Neural progenitor cell (in vitro differentiated cells): Measurements from ENCODE around the gene PACSIN3. TPM values are rescaled to one million over a fixed set of nuclear protein-coding genes. Genes with fewer than 3 reads are reported as not detected.

Experiments
- DNase-seq: peaks from one replicate; pipeline ENCODE4 v3.0.0-alpha.2; 2016; ENCODE audit warnings: low spot score
- H2AFZ ChIP-seq: fragments of 200-600 bp; sonication (generic); replicated peaks from 2 replicates; pipeline ENCODE4 v1.6.1; 2016; ENCODE audit warnings: antibody characterized with exemption
- H3F3A ChIP-seq: fragments of 200-600 bp; sonication (generic); 2 replicates; pipeline ENCODE4 v1.6.1; 2016; ENCODE audit warnings: antibody characterized with exemption, low read depth
- H3K27ac ChIP-seq: fragments of 200-600 bp; sonication (generic); 2 replicates; pipeline ENCODE4 v1.5.1; 2016; ENCODE audit warnings: mild to moderate bottlenecking
- H3K27me3 ChIP-seq: fragments of 200-600 bp; sonication (generic); 2 replicates; pipeline ENCODE4 v1.6.1; 2016; ENCODE audit warnings: mild to moderate bottlenecking, moderate library complexity
- H3K36me3 ChIP-seq: fragments of 200-600 bp; sonication (generic); 2 replicates; pipeline ENCODE4 v1.5.1; 2016
- H3K4me1 ChIP-seq: fragments of 200-600 bp; sonication (generic); 2 replicates; pipeline ENCODE4 v1.6.1; 2016; ENCODE audit warnings: mixed run types
- H3K4me2 ChIP-seq: fragments of 200-600 bp; sonication (generic); 2 replicates; pipeline ENCODE4 v1.6.1; 2016
- H3K4me3 ChIP-seq: fragments of 200-600 bp; sonication (generic); 2 replicates; pipeline ENCODE4 v1.5.1; 2016
- H3K79me2 ChIP-seq: fragments of 200-600 bp; sonication (generic); 2 replicates; pipeline ENCODE4 v1.6.1; 2016; ENCODE audit warnings: low read depth
- H3K9ac ChIP-seq: fragments of 200-600 bp; sonication (generic); 2 replicates; pipeline ENCODE4 v1.6.1; 2016
- H3K9me3 ChIP-seq: fragments of 200-600 bp; sonication (generic); 2 replicates; pipeline ENCODE4 v1.5.1; 2016; ENCODE audit warnings: low read depth
- H4K20me1 ChIP-seq: fragments of 200-600 bp; sonication (generic); 2 replicates; pipeline ENCODE4 v1.6.1; 2016; ENCODE audit warnings: low read depth
- H3K27ac Mint-ChIP-seq: 3 replicates; pipeline ENCODE4 v1.8.0; 2021; ENCODE audit warnings: mixed read lengths
- H3K27me3 Mint-ChIP-seq: 2 replicates; pipeline ENCODE4 v1.8.0; 2022; ENCODE audit warnings: low read depth, mild to moderate bottlenecking, inconsistent platforms, moderate library complexity, mixed read lengths; ENCODE audit not compliant: insufficient read depth
- H3K36me3 Mint-ChIP-seq: 3 replicates; pipeline ENCODE4 v1.8.0; 2021; ENCODE audit warnings: mixed read lengths
- H3K4me1 Mint-ChIP-seq: 3 replicates; pipeline ENCODE4 v1.8.0; 2021; ENCODE audit warnings: mixed read lengths
- H3K4me3 Mint-ChIP-seq: 3 replicates; pipeline ENCODE4 v1.8.0; 2021; ENCODE audit warnings: mild to moderate bottlenecking, moderate library complexity, mixed read lengths
- H3K9me3 Mint-ChIP-seq: 3 replicates; pipeline ENCODE4 v1.8.0; 2020; ENCODE audit warnings: mixed read lengths
- CTCF ChIP-seq: fragments of 200-600 bp; sonication (generic); IDR thresholded peaks from 2 replicates; pipeline ENCODE4 v1.5.1; 2017; ENCODE audit warnings: antibody characterized with exemption, mild to moderate bottlenecking
- EZH2 ChIP-seq: fragments of 200-600 bp; sonication (generic); IDR thresholded peaks from 2 replicates; pipeline ENCODE4 v1.6.1; 2017; ENCODE audit warnings: antibody characterized with exemption, mild to moderate bottlenecking, moderate library complexity
- EZH2phosphoT487 ChIP-seq: fragments of 200-600 bp; sonication (generic); IDR thresholded peaks from 2 replicates; pipeline ENCODE4 v1.6.1; 2017; ENCODE audit warnings: antibody characterized with exemption
- total RNA-seq: library from RNA; depleted of rRNA; stranded (reverse); fragments of >200 nt; gene quantifications from 2 replicates; pipeline ENCODE4 v1.2.3, GENCODE V29; 2015; ENCODE audit warnings: low replicate concordance

The PACSIN3 gene
- total RNA-seq, 1 donor from 2014 or later = 7.1 TPM

GRCh38 chr11:47216121-47216798 is 30.0 kb upstream of the PACSIN3 start:
- Histone ChIP-seq H3K9me3 (no peaks in the 10 kb centered on the region), H3K36me3 (no peaks in the 10 kb centered on the region), H3K4me3 (peak overlapping the region; percentile 54), H4K20me1 (peaks cover 3% of the 10 kb centered on the region), H3K4me2 (peak overlapping the region; percentile 86), H2AFZ (no peak overlapping the region), H3F3A (peaks cover 9% of the 10 kb centered on the region), H3K27ac (no peak overlapping the region), H3K79me2 (peaks cover 45% of the 10 kb centered on the region), H3K9ac (peak overlapping the region; percentile 67), H3K4me1 (peaks cover 28% of the 10 kb centered on the region), H3K27me3 (no peaks in the 10 kb centered on the region)
- Mint-ChIP-seq H3K4me3 (peak overlapping the region; percentile 86), H3K27me3 (peaks cover 15% of the 10 kb centered on the region), H3K36me3 (no peaks in the 10 kb centered on the region), H3K9me3 (no peaks in the 10 kb centered on the region), H3K27ac (no peak overlapping the region), H3K4me1 (peaks cover 23% of the 10 kb centered on the region)
- TF ChIP-seq CTCF (peak; percentile 19), EZH2 (no peak)
- DNase-seq = peak; percentile 32

- Histone ChIP-seq H3K9me3 (no peaks in the 10 kb centered on the region), H3K4me1 (peaks cover 28% of the 10 kb centered on the region), H3K4me2 (peak overlapping the region; percentile 86), H3K27me3 (no peaks in the 10 kb centered on the region), H3F3A (peaks cover 9% of the 10 kb centered on the region), H4K20me1 (peaks cover 3% of the 10 kb centered on the region), H3K4me3 (peak overlapping the region; percentile 54), H3K27ac (peak overlapping the region; percentile 68), H3K79me2 (peaks cover 45% of the 10 kb centered on the region), H2AFZ (peak overlapping the region; percentile 14), H3K9ac (peak overlapping the region; percentile 67), H3K36me3 (no peaks in the 10 kb centered on the region)
- Mint-ChIP-seq H3K4me1 (peaks cover 21% of the 10 kb centered on the region), H3K9me3 (no peaks in the 10 kb centered on the region), H3K36me3 (no peaks in the 10 kb centered on the region), H3K4me3 (peak overlapping the region; percentile 86), H3K27ac (no peak overlapping the region), H3K27me3 (peaks cover 15% of the 10 kb centered on the region)
- peak; percentile 34 for DNase-seq
- TF ChIP-seq CTCF = no peak
- TF ChIP-seq EZH2phosphoT487 = no peak
- no peak for TF ChIP-seq EZH2
These were observed 29.2 kb upstream of the PACSIN3 start for GRCh38 chr11:47215366-47215910.

GRCh38 chr11:47213950-47214565 is 27.8 kb upstream of the PACSIN3 start:
- H3K36me3 ChIP-seq = no peaks in the 10 kb centered on the region
- H3K4me1 ChIP-seq = peaks cover 28% of the 10 kb centered on the region
- H3K9ac ChIP-seq = no peak overlapping the region
- Mint-ChIP-seq H3K36me3 (no peaks in the 10 kb centered on the region), H3K4me1 (peaks cover 15% of the 10 kb centered on the region), H3K27ac (no peak overlapping the region), H3K9me3 (no peaks in the 10 kb centered on the region), H3K27me3 (peaks cover 12% of the 10 kb centered on the region), H3K4me3 (peak overlapping the region; percentile 77)
- no peaks in the 10 kb centered on the region for H4K20me1 ChIP-seq
- TF ChIP-seq EZH2phosphoT487 (no peak), CTCF (no peak), EZH2 (no peak)
- H3K27me3 ChIP-seq = no peaks in the 10 kb centered on the region
- DNase-seq = peak; percentile 71
- peak overlapping the region; percentile 54 for H3K4me3 ChIP-seq
- no peak overlapping the region for H3K27ac ChIP-seq
- peak overlapping the region; percentile 86 for H3K4me2 ChIP-seq
- H3F3A ChIP-seq = peaks cover 9% of the 10 kb centered on the region
- H3K79me2 ChIP-seq = peaks cover 39% of the 10 kb centered on the region
- no peaks in the 10 kb centered on the region for H3K9me3 ChIP-seq
- H2AFZ ChIP-seq = no peak overlapping the region
